Stimulated activated CD8-positive, alpha-beta memory T cell treated with anti-CD3 and anti-CD28 coated beads, Interleukin-15, amount 100 ng/mL, for 1 hour (primary cell): Measurements from ENCODE around the gene ADAMTS4.
A peak's percentile ranks its signal among the peaks of the same experiment; 100 is the strongest.
"Not testable (repeated sequence)": the region's sequence is repeated elsewhere in the genome, so short reads cannot be mapped to it uniquely, and the experiment has no call there.

Source experiments
- DNase-seq: peaks from one replicate; pipeline ENCODE4 v3.0.0-alpha.2; 2020; ENCODE audit warnings: low read depth

ADAMTS4 gene

GRCh38 chr1:161198897-161199431, at the start of gene ADAMTS4:
TSS of gene ADAMTS4 (minus strand) at chr1:161199054. CDS start at chr1:161198627, 427 bp downstream.
- no peak for DNase-seq

- DNase-seq, result no peak
These were observed 46.0 kb upstream of the ADAMTS4 start for GRCh38 chr1:161244888-161245287.

GRCh38 chr1:161242313-161242712, 43.5 kb upstream of the ADAMTS4 start:
- DNase-seq, result no peak

- DNase-seq, result no peak
These were observed 42.8 kb upstream of the ADAMTS4 start for GRCh38 chr1:161241682-161242081.

DNA sequence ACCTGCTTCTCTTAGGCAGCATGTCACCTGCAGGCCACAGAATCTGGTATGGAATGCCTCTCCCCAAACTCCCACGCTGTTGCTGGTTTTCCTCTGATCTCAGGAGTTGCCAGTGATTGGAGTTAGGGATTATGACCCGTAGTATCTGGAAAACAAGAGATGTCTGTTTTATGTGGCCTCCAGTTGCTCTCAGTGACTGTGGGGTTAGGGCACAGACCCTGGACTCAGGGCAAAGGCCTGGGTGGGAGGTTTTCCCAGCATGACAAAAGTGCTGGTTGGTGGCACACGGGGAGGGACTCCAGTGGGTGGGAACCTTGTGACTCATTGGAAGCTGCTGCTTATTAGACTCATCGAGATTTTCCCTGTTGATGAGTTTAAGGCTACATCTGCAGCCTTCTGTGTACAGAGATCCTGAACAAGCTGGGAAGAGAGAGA, 39.2 kb upstream of the ADAMTS4 start, which contains the start of gene NR1I3:
Gene NR1I3, minus strand, starts transcription at position 165 of the 435 bp plus-strand sequence. CDS start 1,638 bp downstream, outside the sequence.
- no peak for DNase-seq

GRCh38 chr1:161235957-161236775, 37.3 kb upstream of the ADAMTS4 start:
- no peak for DNase-seq

GRCh38 chr1:161233102-161233501, 34.2 kb upstream of the ADAMTS4 start:
- DNase-seq, result no peak

DNA sequence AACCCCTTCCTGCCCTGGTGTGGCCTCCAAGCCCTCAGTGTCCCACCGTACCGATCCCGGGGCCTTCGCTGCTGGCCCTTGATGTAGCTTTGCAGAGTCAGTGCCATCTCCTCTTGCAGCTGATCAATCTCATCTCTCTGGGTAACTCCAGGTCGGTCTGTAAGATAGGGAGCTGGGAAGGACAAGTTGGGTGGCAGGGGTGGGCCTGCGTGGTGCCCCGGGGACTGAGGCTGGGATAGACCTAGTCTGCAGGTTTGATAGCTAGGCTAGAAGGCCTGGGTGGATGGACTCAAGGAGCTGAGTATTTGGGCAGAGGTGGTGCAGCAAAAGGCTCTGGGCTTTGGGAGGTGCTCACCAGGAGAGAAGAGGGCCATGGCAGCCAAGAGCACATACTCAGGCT, 31.9 kb upstream of the ADAMTS4 start:
- no peak for DNase-seq

GRCh38 chr1:161229896-161230295, 31.0 kb upstream of the ADAMTS4 start:
- DNase-seq, result no peak

DNA sequence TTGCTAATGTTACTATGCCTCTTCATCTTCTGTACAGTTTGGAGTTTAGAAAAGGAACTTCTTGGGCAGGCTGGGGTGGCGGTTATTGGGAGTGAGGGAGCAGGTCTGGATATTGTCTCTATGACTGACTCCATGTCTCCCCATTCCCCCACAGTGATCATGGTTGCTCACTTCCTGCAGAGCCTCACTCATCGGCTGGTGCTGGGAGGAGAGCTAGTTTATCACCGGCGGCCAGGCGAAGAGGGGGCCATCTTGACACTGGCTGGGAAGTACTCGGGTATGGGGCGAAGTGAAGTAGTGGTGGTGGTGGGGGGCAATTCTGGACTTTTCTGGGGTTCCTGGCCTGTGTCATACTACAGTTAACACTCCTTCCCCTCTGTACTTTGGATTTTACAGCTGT, 29.2 kb upstream of the ADAMTS4 start:
- no peak for DNase-seq

GRCh38 chr1:161227196-161227871, 28.5 kb upstream of the ADAMTS4 start:
- DNase-seq, result peak; percentile 87

GRCh38 chr1:161226759-161227158, 27.9 kb upstream of the ADAMTS4 start:
- no peak for DNase-seq

- DNase-seq, result no peak
These were observed 27.5 kb upstream of the ADAMTS4 start for GRCh38 chr1:161226320-161226711.

DNA sequence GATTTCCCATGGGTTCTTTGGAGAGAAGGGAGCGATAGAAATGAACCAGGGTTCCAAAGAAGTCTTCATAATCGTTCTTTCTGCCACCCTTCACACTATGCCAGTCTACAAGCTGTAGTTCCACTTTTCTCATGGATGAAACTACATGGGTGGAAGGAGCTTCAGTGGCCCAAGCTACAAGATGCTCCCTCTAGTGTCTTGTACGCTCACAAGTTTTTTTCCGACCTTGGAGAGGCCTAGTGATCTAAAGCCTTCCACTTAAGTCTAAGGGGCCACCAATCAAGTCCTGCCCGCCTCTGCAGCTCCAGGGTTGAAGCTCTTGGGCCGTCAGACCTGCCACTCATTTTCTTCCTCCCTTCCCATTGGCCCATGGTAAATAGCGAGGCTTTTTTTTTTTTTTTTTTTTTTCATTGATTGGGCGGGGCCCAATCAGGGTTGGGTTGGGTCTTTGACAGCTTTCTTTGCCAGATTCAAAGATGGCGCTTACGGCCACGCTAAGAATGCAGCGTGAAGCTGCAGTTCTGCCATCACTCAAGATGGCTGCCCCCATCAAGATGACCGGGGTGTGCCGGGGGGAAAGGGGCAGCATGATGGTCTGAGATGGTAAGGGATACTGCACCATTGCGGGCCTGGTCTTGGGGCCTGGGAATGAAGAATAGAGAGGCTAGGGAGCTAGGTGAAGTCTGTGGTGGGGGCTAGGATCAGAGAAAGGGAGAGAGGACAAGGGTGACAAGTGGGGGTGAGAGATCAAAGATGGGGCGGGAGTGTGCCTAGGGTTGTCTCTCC, 26.9 kb upstream of the ADAMTS4 start, which contains the start of gene TOMM40L:
Gene TOMM40L, plus strand, starts transcription at position 527 of the 786 bp plus-strand sequence. CDS start 430 bp downstream, outside the sequence.
- peak; percentile 71 for DNase-seq

- no peak for DNase-seq
These were observed 26.3 kb upstream of the ADAMTS4 start for GRCh38 chr1:161225178-161225533.

DNA sequence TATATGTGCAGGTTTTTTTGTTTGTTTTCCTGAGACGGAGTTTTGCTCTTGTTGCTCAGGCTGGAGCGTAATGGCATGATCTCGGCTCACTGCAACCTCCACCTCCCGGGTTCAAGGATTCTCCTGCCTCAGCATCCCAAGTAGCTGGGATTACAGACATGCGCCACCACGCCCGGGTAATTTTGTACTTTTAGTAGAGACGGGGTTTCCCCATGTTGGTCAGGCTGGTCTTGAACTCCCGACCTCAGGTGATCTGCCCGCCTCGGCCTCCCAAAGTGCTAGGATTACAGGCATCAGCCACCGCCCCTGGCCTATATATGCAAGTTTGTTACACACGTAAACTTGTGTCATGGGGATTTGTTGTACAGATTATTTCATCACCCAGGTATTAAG, 25.8 kb upstream of the ADAMTS4 start:
- not testable (repeated sequence) for DNase-seq

- DNase-seq, result no peak
These were observed 25.2 kb upstream of the ADAMTS4 start for GRCh38 chr1:161223805-161224694.

DNA sequence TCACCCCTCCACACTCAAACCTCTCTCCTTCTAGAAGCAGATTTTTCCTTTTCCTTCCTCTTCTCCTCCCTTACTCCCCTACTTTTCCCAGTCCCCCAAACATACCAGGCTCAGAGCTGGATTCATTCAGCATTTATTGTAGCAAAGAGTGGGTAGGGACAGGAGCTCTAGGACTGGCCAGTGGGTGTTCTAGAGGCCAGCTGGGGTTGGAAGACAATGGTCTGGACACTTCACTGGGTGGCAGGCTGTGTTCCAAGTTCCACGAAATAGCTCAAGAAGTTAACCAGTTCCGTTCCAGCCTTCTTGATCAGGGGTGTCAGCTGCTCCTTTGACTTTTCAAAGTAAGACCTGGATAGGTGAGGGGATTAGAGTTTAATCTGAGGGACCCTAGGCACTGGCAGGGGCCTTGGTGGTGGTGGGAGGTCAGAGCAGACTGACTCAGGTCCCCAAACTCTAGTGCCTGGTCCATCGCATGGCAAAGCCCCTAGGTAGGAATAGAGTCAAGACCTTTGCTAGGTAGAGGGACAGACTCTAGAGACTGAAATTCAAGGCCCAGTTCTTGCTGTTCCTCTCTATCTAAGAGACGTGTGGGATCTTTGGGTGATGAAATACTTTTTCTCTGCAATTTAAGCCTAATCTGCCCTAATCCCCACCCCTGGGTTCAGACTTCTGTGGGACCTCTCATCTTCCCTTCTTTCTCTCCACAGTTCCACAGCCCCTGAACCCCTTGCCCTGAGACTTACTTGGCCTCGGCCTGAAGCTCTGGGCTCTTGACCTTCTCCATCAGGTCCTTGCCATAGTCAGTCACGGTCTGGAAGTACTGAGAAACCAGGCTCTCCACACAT, 23.5 kb upstream of the ADAMTS4 start:
- no peak for DNase-seq

DNA sequence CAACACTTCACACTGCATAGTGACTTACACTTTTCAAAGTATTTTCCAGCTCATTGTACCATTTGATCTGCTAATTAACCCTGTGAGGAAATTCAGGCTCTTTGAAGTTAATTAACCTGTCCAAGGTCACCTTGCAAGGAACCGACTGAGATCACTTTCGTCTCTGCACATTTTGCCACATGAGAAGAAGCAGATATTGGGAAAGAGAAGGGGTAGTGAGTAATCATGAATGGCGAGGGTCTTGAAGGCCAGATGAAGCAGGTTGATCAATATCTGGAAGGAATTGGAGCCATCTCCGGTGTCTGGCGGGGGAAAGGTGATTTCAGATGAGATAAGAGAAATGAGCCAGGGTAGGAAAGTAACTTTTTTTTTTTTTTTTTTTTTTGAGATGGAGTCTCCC, 21.1 kb upstream of the ADAMTS4 start:
- no peak for DNase-seq
